H1 (cell line): ENCODE data around the gene ZNF333. TPM values are rescaled to one million over a fixed set of nuclear protein-coding genes. Genes with fewer than 3 reads are reported as not detected.

Experiments
- CTCF ChIA-PET: fragments of 300-600 bp; sonication (Branson Sonifier 250); formaldehyde crosslinking; loops from one replicate; lab custom pipeline; 2021; ENCODE audit not compliant: partially characterized antibody; lab: Charles Lee
- POLR2A ChIA-PET: fragments of 300-600 bp; sonication (Branson Sonifier 250); formaldehyde crosslinking; loops from one replicate; lab custom pipeline; 2021; ENCODE audit warnings: inconsistent platforms; ENCODE audit not compliant: partially characterized antibody; lab: Charles Lee
- DNase-seq, 2 experiments: peaks; one replicate each; pipeline versions ENCODE4 v3.0.0 to v3.0.0-alpha.2; 2010 to 2022; ENCODE audit warnings: low spot score in 2 of 2, low read depth in 1 of 2, mixed read lengths in 1 of 2
- FAIRE-seq: peaks from 2 replicates; lab custom pipeline; 2011; peaks lifted over from hg19 to GRCh38; lab: Jason Lieb, UNC
- H2AFZ ChIP-seq: 2 replicates; pipeline ENCODE4 v1.8.1; 2012; ENCODE audit warnings: low read length, inconsistent platforms
- H2AK5ac ChIP-seq: 2 replicates; pipeline ENCODE4 v1.6.1; 2013; ENCODE audit warnings: low read depth, low read length
- H2BK120ac ChIP-seq: replicated peaks from 2 replicates; pipeline ENCODE3; 2013; ENCODE audit warnings: low read depth, low read length, inconsistent platforms
- H2BK12ac ChIP-seq: 2 replicates; pipeline ENCODE4 v1.6.1; 2013; ENCODE audit warnings: low read depth, low read length
- H2BK15ac ChIP-seq: 2 replicates; pipeline ENCODE4 v1.6.1; 2013; ENCODE audit warnings: low read length
- H2BK20ac ChIP-seq: 2 replicates; pipeline ENCODE4 v1.6.1; 2013; ENCODE audit warnings: low read length
- H2BK5ac ChIP-seq: 2 replicates; pipeline ENCODE4 v1.6.1; 2013; ENCODE audit warnings: low read depth, low read length
- H3K14ac ChIP-seq: 2 replicates; pipeline ENCODE4 v1.6.1; 2013; ENCODE audit warnings: inconsistent platforms; ENCODE audit not compliant: insufficient read length
- H3K18ac ChIP-seq: 2 replicates; pipeline ENCODE4 v1.6.1; 2013; ENCODE audit warnings: low read length; ENCODE audit errors: extremely low read depth
- H3K23ac ChIP-seq: 2 replicates; pipeline ENCODE4 v1.6.1; 2013; ENCODE audit warnings: inconsistent platforms; ENCODE audit not compliant: insufficient read length
- H3K23me2 ChIP-seq: 2 replicates; pipeline ENCODE4 v1.6.1; 2013; ENCODE audit warnings: low read depth, low read length
- H3K27ac ChIP-seq: 2 replicates; pipeline ENCODE4 v1.6.1; 2011; ENCODE audit warnings: low read depth, low read length, inconsistent platforms
- H3K27me3 ChIP-seq, 4 experiments: replicated peaks in 1 of 4; 1 replicate in 1 of 4; 2 replicates in 3 of 4; pipeline versions ENCODE4 v1.6.1 to v1.8.1; 2011 to 2013; ENCODE audit warnings: low read length in 3 of 4, mild to moderate bottlenecking in 3 of 4, inconsistent platforms in 2 of 4, mixed read lengths in 2 of 4, moderate library complexity in 1 of 4; ENCODE audit not compliant: control insufficient read depth in 3 of 4, insufficient read depth in 3 of 4; ENCODE audit errors: extremely low read depth in 1 of 4
- H3K36me3 ChIP-seq, 4 experiments: 2 replicates each; pipeline versions ENCODE4 v1.6.1 to v1.8.1; 2011 to 2013; ENCODE audit warnings: mild to moderate bottlenecking in 4 of 4, low read length in 3 of 4, moderate library complexity in 2 of 4, control low read depth in 1 of 4, inconsistent platforms in 1 of 4; ENCODE audit not compliant: insufficient read depth in 4 of 4, control insufficient read depth in 2 of 4
- H3K4ac ChIP-seq: replicated peaks from 2 replicates; pipeline ENCODE3; 2013; ENCODE audit warnings: low read length, low read depth, mixed read lengths, inconsistent platforms; ENCODE audit not compliant: insufficient read length
- H3K4me1 ChIP-seq, 4 experiments: replicated peaks in 1 of 4; 1 replicate in 1 of 4; 2 replicates in 3 of 4; pipeline versions ENCODE4 v1.6.1 to v1.8.1; 2011 to 2013; ENCODE audit warnings: low read length in 3 of 4, inconsistent platforms in 2 of 4, mixed read lengths in 1 of 4; ENCODE audit not compliant: insufficient read depth in 4 of 4, control insufficient read depth in 3 of 4
- H3K4me2 ChIP-seq, 2 experiments: 2 replicates each; pipeline versions ENCODE4 v1.6.1 to v1.8.1; 2011 to 2013; ENCODE audit warnings: low read depth in 2 of 2, low read length in 2 of 2, control low read depth in 1 of 2, inconsistent platforms in 1 of 2, mild to moderate bottlenecking in 1 of 2; ENCODE audit not compliant: insufficient read depth in 1 of 2
- H3K4me3 ChIP-seq, 4 experiments: fragments of 200-600, 300-600 bp in 1 of 4; sonication (generic), shearing (Covaris generic), sonication (Bioruptor Twin) in 1 of 4; 2 replicates each; pipeline versions ENCODE4 v1.5.1 to v1.8.1; 2011 to 2016; ENCODE audit warnings: low read length in 4 of 4, low read depth in 3 of 4, control low read depth in 2 of 4, inconsistent platforms in 2 of 4, mild to moderate bottlenecking in 2 of 4, mixed read lengths in 1 of 4, moderate library complexity in 1 of 4; ENCODE audit not compliant: insufficient read depth in 2 of 4; ENCODE audit errors: extremely low read depth in 1 of 4
- H3K56ac ChIP-seq: replicated peaks from 2 replicates; pipeline ENCODE3; 2013; ENCODE audit warnings: low read depth, mild to moderate bottlenecking, mixed read lengths, low read length, inconsistent platforms; ENCODE audit not compliant: insufficient read length
- H3K79me1 ChIP-seq: 2 replicates; pipeline ENCODE4 v1.6.1; 2013; ENCODE audit warnings: low read depth, low read length, control low read depth
- H3K79me2 ChIP-seq, 2 experiments: 2 replicates each; pipeline versions ENCODE4 v1.6.1 to v1.8.1; 2012 to 2013; ENCODE audit warnings: low read length in 2 of 2, mild to moderate bottlenecking in 2 of 2, inconsistent platforms in 1 of 2; ENCODE audit not compliant: insufficient read depth in 2 of 2, control insufficient read depth in 1 of 2
- H3K9ac ChIP-seq, 4 experiments: replicated peaks in 1 of 4; 1 replicate in 1 of 4; 2 replicates in 3 of 4; pipeline versions ENCODE4 v1.6.1 to v1.8.1; 2011 to 2013; ENCODE audit warnings: low read depth in 3 of 4, low read length in 3 of 4, control low read depth in 2 of 4, mild to moderate bottlenecking in 2 of 4, moderate library complexity in 2 of 4, inconsistent platforms in 1 of 4; ENCODE audit errors: extremely low read depth in 1 of 4
- H3K9me3 ChIP-seq, 2 experiments: 2 replicates each; pipeline versions ENCODE4 v1.6.1 to v1.8.1; 2012 to 2013; ENCODE audit warnings: mild to moderate bottlenecking in 2 of 2, moderate library complexity in 2 of 2, control low read depth in 1 of 2, inconsistent platforms in 1 of 2, low read depth in 1 of 2, low read length in 1 of 2, mixed read lengths in 1 of 2; ENCODE audit not compliant: insufficient read depth in 2 of 2
- H4K20me1 ChIP-seq, 2 experiments: replicated peaks in 1 of 2; 2 replicates each; pipeline versions ENCODE3 to v1.8.1; 2011 to 2013; ENCODE audit warnings: inconsistent platforms in 2 of 2, low read length in 2 of 2, mild to moderate bottlenecking in 1 of 2; ENCODE audit not compliant: insufficient read depth in 2 of 2, control insufficient read depth in 1 of 2
- H4K5ac ChIP-seq: 2 replicates; pipeline ENCODE4 v1.6.1; 2013; ENCODE audit warnings: low read length, low read depth, mixed read lengths, inconsistent platforms; ENCODE audit not compliant: insufficient read length
- H4K8ac ChIP-seq: 2 replicates; pipeline ENCODE4 v1.8.0; 2013; ENCODE audit warnings: mild to moderate bottlenecking, moderate library complexity, low read length, inconsistent platforms; ENCODE audit not compliant: insufficient read depth; ENCODE audit errors: extremely low read depth
- H4K91ac ChIP-seq: replicated peaks from 2 replicates; pipeline ENCODE3; 2013; ENCODE audit warnings: low read length, mixed read lengths, inconsistent platforms; ENCODE audit not compliant: insufficient read length
- CBX5 ChIP-seq: fragments of 300-800, 300-1000 bp; sonication (generic); IDR thresholded peaks from 2 replicates; pipeline ENCODE4 v1.7.1; 2016; ENCODE audit warnings: antibody characterized with exemption, low read length, low read depth
- CHD1 ChIP-seq: IDR thresholded peaks from 2 replicates; pipeline ENCODE4 v1.6.1; 2012; ENCODE audit warnings: low read depth, low read length, improper control_type of control experiment
- CHD2 ChIP-seq: IDR thresholded peaks from 2 replicates; pipeline ENCODE4 v1.6.1; 2012; ENCODE audit warnings: low read length, improper control_type of control experiment
- KDM1A ChIP-seq: fragments of 200-600, 300-600 bp; sonication (generic); IDR thresholded peaks from 2 replicates; pipeline ENCODE4 v1.7.1; 2016; ENCODE audit warnings: mild to moderate bottlenecking, low read length, borderline replicate concordance
- KDM4A ChIP-seq: IDR thresholded peaks from one replicate; pipeline ENCODE4 v1.7.1; 2012; ENCODE audit warnings: low read depth, mild to moderate bottlenecking, moderate library complexity, low read length, inconsistent platforms; ENCODE audit not compliant: severe bottlenecking
- PHF8 ChIP-seq: fragments of 200-600 bp; sonication (generic); conservative IDR thresholded peaks from 2 replicates; pipeline ENCODE4 v1.7.1; 2012; ENCODE audit warnings: low read depth, mild to moderate bottlenecking, inconsistent platforms, low read length, moderate library complexity
- POLR2A ChIP-seq, 2 experiments: IDR thresholded peaks; 1 replicate in 1 of 2; 2 replicates in 1 of 2; pipeline ENCODE4 v1.6.1; 2011; ENCODE audit warnings: low read depth in 2 of 2, low read length in 2 of 2, mild to moderate bottlenecking in 2 of 2; ENCODE audit errors: control extremely low read depth in 1 of 2
- SIN3A ChIP-seq, 2 experiments: IDR thresholded peaks in 1 of 2; conservative IDR thresholded peaks in 1 of 2; 2 replicates each; pipeline ENCODE4 v1.6.1; 2011 to 2012; ENCODE audit warnings: low read length in 2 of 2, improper control_type of control experiment in 1 of 2, low read depth in 1 of 2, mild to moderate bottlenecking in 1 of 2
- SP4 ChIP-seq: IDR thresholded peaks from 2 replicates; pipeline ENCODE4 v1.6.1; 2012; ENCODE audit warnings: low read length, inconsistent platforms
- SRF ChIP-seq: IDR thresholded peaks from 2 replicates; pipeline ENCODE4 v1.6.1; 2011; ENCODE audit warnings: mild to moderate bottlenecking, low read depth, low read length, moderate library complexity
- TAF1 ChIP-seq: IDR thresholded peaks from 2 replicates; pipeline ENCODE4 v1.6.1; 2011; ENCODE audit warnings: mild to moderate bottlenecking, low read depth, low read length
- TBP ChIP-seq: IDR thresholded peaks from 2 replicates; pipeline ENCODE4 v1.6.1; 2011; ENCODE audit warnings: low read depth, low read length, improper control_type of control experiment
- WGBS, 2 experiments: shearing (Covaris generic) in 1 of 2; methylation state at CpG; one replicate each; pipeline versions ENCODE4 v1.1.6 to v1.1.7; 2013 to 2015; ENCODE audit warnings: low lambda C conversion rate in 2 of 2, mixed read lengths in 2 of 2, inconsistent platforms in 1 of 2, low coverage in 1 of 2, missing lambda C conversion rate in 1 of 2; ENCODE audit not compliant: insufficient replicate concordance in 2 of 2, insufficient coverage in 1 of 2, insufficient read length in 1 of 2; ENCODE audit errors: extremely low coverage in 1 of 2, missing lambda C conversion rate in 1 of 2; 5-methylcytosine and 5-hydroxymethylcytosine counted together
- polyA plus RNA-seq, 7 experiments: library from polyadenylated mRNA; depleted of rRNA in 3 of 7; stranded (reverse) in 5 of 7; unstranded in 2 of 7; fragments of >200 nt in 5 of 7; fragments of 200-250 nt in 2 of 7; gene quantifications; 1 replicate in 5 of 7; 2 replicates in 1 of 7; 4 replicates in 1 of 7; pipeline versions ENCODE4 v1.2.1 to v1.2.3, GENCODE V29; 2011 to 2013; ENCODE audit warnings: missing spikeins in 2 of 7, mixed read lengths in 2 of 7
- total RNA-seq: library from RNA; stranded (reverse); fragmentation: NEBNext Ultra II Directional; extraction: Animal tissue kit (Norgen Biotek cat#: 25700); gene quantifications from 2 replicates; pipeline ENCODE4 v1.2.1, GENCODE V29; 2021

ZNF333 gene
- total and polyA plus RNA-seq, 2 of the 8 experiments (the other 6 are each of a cell fraction or from before 2014, with no cell fraction given): 7.3 to 8.4 TPM

GRCh38 chr19:14775869-14776586 is 86.2 kb downstream of the ZNF333 start:
- FAIRE-seq (no peak), DNase-seq (peak in 1 of 2 experiments; percentile 60)
- H4K20me1 ChIP-seq: no peaks in the 10 kb centered on the region
- no peak overlapping the region for H2BK20ac ChIP-seq
- H3K14ac ChIP-seq: no peak overlapping the region
- no peak overlapping the region for H2BK12ac ChIP-seq
- ChIA-PET POLR2A (interaction anchor here (0.5 to 4.1 kb wide), 8 partner anchors 8 to 385 kb away, joined by 3 to 18 read pairs (median 3); no protein-coding TSS in a partner anchor), CTCF (interaction anchor here (0.6 to 3.0 kb wide), 9 partner anchors 9 to 217 kb away, joined by 3 to 13 read pairs (median 4); partner anchors contain the start of gene NDUFB7)
- peak overlapping the region; percentile 40 to 71 (median 48) for H3K4me3 ChIP-seq
- H3K79me2 ChIP-seq: no peaks in the 10 kb centered on the region
- 0 out of 2 replicates have a peak, but pooled peaks have one; percentile 15 for TF ChIP-seq TAF1
- no peak for TF ChIP-seq SIN3A (conservative IDR thresholded peaks at IDR 0.05 in 1 of 2, IDR thresholded peaks at IDR 0.05 in 1 of 2; ENCODE audit: low read depth in 1 of 2, low read length in 2 of 2)
- TF ChIP-seq PHF8: 0 out of 2 replicates have a peak, but pooled peaks have one; percentile 0
- TF ChIP-seq CBX5: no peak
- peak; percentile 61 for TF ChIP-seq KDM4A
- TF ChIP-seq CHD2: no peak
- TF ChIP-seq POLR2A (IDR thresholded peaks at IDR 0.05; ENCODE audit: control extremely low read depth in 1 of 2, low read depth in 2 of 2, low read length in 2 of 2): peak in 1 of 2 experiments; percentile 1; a peak in 1 of 3 replicates
- no peak for TF ChIP-seq SRF
- TF ChIP-seq SP4: no peak
- 0 out of 2 replicates have a peak, but pooled peaks have one; percentile 12 for TF ChIP-seq KDM1A
- TF ChIP-seq TBP: no peak
- no peak for TF ChIP-seq CHD1
- no peak overlapping the region for H4K5ac ChIP-seq
- peak overlapping the region; percentile 78 to 82 for H3K4me2 ChIP-seq
- no peak overlapping the region for H3K27ac ChIP-seq
- H3K4me1 ChIP-seq: peaks cover 0 to 4% (median 0%) of the 10 kb centered on the region in 4 experiments; a peak in 3 of 7 replicates
- no peak overlapping the region for H2AK5ac ChIP-seq
- peaks cover 0 to 4% (median 0%) of the 10 kb centered on the region in 4 experiments; a peak in 1 of 7 replicates for H3K27me3 ChIP-seq
- H4K8ac ChIP-seq: no peak overlapping the region; the same call in 1 of the 2 replicates
- peak overlapping the region; percentile 65; the same call in 1 of the 2 replicates for H2AFZ ChIP-seq
- no peak overlapping the region for H4K91ac ChIP-seq
- H3K9ac ChIP-seq: peak overlapping the region in 1 of 4 experiments; percentile 5; a peak in 2 of 7 replicates
- H3K79me1 ChIP-seq: no peaks in the 10 kb centered on the region
- H2BK15ac ChIP-seq: no peak overlapping the region
- H3K9me3 ChIP-seq: no peaks in the 10 kb centered on the region
- no peak overlapping the region for H3K23ac ChIP-seq
- H2BK120ac ChIP-seq: no peak overlapping the region
- H2BK5ac ChIP-seq: no peak overlapping the region; the same call in 1 of the 2 replicates
- H3K23me2 ChIP-seq: peaks cover 10% of the 10 kb centered on the region; the same call in 1 of the 2 replicates
- peak overlapping the region; percentile 78 for H3K18ac ChIP-seq
- 0 out of 8 replicates have a peak, but pooled peaks cover 0 to 9% (median 3%) of the 10 kb centered on the region in 4 experiments for H3K36me3 ChIP-seq
- H3K56ac ChIP-seq: no peak overlapping the region
- WGBS, 2 experiments: 10% methylated on average over 19 of the region's 22 CpGs; no CpG with 5 or more reads in 1 of the 2 experiments
- H3K4ac ChIP-seq: no peak overlapping the region
